GM10266 (cell line): ENCODE measurements around the gene SCAF8.
"Not testable (repeated sequence)": the region's sequence is repeated elsewhere in the genome, so short reads cannot be mapped to it uniquely, and the experiment has no call there.

Experiments used
- DNase-seq: peaks from one replicate; pipeline ENCODE4 v3.0.0; 2012; ENCODE audit errors: extremely low spot score
- TF ChIP-seq, protein P1 (sequence below): IDR thresholded peaks from 2 replicates; pipeline ENCODE4 v1.5.1; 2012; ENCODE audit warnings: mild to moderate bottlenecking, low read depth; ENCODE audit not compliant: control insufficient read depth, insufficient read depth; ENCODE audit errors: missing control alignments

Gene SCAF8

DNA sequence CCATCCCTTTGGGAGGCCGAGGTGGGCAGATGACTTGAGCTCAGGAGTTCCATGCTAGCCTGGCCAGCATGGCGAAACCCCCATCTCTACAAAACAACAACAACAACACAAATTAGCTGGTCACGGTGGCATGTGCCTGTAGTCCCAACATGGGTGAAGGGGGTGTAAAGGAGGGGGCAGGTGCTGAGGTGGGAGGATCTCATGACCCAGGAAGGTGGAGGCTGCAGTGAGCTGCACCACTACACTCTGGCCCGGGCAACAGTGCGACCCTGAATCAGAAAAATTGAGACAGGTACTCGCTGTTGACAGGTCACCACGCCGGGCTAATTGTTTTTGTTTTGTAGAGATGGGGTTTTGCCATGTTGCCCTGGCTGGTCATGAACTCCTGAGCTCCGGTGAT, 4.2 kb downstream of the SCAF8 start:
- TF ChIP-seq, protein P1, sequence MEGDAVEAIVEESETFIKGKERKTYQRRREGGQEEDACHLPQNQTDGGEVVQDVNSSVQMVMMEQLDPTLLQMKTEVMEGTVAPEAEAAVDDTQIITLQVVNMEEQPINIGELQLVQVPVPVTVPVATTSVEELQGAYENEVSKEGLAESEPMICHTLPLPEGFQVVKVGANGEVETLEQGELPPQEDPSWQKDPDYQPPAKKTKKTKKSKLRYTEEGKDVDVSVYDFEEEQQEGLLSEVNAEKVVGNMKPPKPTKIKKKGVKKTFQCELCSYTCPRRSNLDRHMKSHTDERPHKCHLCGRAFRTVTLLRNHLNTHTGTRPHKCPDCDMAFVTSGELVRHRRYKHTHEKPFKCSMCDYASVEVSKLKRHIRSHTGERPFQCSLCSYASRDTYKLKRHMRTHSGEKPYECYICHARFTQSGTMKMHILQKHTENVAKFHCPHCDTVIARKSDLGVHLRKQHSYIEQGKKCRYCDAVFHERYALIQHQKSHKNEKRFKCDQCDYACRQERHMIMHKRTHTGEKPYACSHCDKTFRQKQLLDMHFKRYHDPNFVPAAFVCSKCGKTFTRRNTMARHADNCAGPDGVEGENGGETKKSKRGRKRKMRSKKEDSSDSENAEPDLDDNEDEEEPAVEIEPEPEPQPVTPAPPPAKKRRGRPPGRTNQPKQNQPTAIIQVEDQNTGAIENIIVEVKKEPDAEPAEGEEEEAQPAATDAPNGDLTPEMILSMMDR = no peak

DNA sequence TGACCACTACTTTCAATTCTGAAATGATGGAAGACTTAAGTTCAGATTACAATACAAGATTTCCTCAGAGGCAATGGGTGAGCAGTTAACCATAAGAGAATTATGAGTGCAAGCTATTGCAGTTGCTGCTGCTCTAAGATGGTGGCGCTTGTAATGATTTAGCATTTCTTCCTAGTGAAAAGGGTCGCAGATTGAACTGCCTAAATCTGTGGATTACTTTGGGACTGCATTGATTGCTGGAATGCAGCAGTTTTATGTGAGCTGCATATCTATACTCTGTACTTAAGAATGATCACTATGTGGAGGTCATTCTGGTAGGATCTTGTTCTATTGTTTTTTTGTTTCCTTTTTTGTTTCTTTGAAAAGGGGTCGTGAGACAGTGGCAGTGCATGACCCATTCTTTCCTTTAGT, 5.3 kb downstream of the SCAF8 start:
- DNase-seq = no peak
- TF ChIP-seq, protein P1 = no peak

More for the DNA sequence above, 4.2 kb downstream of the SCAF8 start:
- no peak for DNase-seq

DNA sequence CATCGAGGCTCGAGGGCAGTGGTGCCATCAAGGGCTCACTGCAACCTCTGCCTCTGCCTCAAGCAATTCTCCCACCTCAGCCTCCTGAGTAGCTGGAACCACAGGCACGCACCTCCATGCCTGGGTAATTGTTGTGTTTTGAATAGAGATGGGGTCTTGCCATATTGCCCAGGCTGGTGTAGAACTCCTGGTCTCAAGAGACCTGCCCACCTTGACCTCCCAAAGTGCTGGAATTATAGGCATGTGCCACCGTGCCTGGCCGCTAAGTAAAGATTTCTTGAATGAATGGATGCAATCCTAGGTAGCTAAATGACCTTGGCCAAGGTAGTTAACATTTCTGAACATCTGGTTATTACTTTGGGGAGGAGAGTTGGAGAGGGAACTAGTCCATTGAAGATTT, 7.4 kb downstream of the SCAF8 start:
- TF ChIP-seq, protein P1 = no peak
- DNase-seq = no peak

DNA sequence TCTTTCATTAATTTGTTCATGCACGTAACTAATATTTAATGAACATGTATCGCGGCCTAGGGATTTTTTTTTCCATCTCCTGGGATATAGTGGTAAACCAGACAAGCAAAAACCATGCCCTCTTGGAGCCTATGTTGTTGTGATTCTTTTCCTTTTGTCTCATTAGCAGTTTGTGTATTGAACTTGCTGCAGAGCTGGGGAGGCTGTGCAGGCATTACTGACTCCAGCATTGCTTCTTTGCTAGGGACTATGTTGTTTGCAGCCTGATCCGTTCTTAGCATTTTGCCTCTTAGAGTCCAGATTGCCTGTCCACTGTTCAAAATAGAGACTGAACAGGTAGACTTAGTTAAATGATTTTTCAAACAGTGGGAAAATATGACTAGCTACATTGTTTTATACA, 9.7 kb downstream of the SCAF8 start:
- TF ChIP-seq, protein P1 = no peak
- no peak for DNase-seq

DNA sequence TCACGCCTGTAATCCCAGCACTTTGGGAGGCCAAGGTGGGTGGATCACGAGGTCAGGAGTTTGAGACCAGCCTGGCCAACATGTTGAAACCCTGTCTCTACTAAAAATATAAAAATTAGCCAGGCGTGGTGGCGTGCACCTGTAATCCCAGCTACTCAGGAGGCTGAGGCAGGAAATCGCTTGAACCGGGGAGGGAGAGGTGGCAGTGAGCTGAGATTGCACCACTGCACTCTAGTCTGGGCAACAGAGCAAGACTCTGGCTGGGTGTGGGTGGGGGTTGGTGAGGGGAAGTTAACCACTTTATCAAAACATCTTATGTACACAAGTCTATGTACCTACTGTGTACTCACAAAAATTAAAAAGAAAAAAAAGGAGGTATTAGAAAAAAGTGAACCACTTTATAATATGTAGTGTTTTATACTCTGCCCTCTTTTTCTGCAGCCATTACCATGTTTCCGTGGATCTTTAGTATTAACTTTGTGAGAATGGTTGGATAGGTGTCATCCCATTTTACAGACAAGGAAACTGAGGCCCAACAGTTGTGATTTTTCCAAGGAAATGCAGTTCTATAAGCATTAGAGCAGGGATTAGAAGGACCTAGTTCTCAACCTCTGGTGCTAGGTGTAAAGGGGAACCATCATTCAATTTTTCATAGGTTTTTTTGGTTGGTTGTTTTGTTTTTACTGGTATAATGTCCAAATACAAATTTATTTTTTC, 11.0 kb downstream of the SCAF8 start:
- not testable (repeated sequence) for DNase-seq

DNA sequence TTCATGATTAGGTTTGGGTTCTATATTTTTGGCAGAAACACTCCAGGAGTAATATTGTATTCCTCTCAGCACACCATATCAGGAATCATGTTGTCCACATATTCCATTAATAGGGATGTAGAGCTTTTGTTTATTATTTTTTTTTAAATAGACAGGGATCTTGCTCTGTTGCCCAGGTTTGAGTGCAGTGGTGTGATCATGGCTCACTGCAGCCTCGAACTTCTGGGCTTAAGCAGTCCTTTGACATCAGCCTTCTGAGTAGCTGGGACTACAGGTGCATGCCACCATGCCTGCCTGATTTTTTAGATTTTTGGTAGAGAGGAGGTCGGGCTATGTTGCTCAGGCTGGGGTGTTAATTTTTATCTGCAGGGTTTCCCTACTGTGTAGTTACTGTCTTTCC, 12.0 kb downstream of the SCAF8 start:
- no peak for DNase-seq
- TF ChIP-seq, protein P1 = no peak

DNA sequence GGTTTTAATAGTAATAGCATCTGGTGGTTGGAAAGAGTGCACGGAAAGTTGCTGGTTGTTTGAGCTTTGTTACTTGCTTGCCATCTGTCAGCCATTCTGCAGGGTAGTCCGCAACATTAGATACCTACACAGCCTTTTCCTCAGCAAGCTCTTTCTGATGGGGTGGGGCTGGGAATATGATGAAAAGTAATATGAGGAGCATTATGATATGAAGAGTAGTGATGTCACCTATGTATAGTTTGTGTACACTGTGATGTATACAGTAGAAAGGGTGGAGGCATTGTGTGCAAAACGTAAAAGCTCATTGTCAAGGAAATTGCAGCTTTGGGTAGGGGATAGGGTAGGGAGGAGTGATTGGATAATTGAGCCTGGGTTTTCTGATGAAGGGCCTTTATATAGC, 16.1 kb downstream of the SCAF8 start:
- DNase-seq = no peak
- TF ChIP-seq, protein P1 = no peak
